Dermis blood vessel endothelial cell (primary cell): ENCODE measurements around the gene DLGAP4. TPM values are rescaled to one million over a fixed set of nuclear protein-coding genes. Genes with fewer than 3 reads are reported as not detected.
"Not testable (repeated sequence)": the region's sequence is repeated elsewhere in the genome, so short reads cannot be mapped to it uniquely, and the experiment has no call there.

Experiments
- DNase-seq: peaks from one replicate; pipeline ENCODE4 v3.0.0; 2010
- total RNA-seq: library from RNA; depleted of rRNA; stranded (reverse); fragments of >200 nt; gene quantifications from 2 replicates; pipeline ENCODE4 v1.2.3, GENCODE V29; 2014

The DLGAP4 gene
- total RNA-seq, 1 donor from 2014 or later: 18.4 TPM

GRCh38 chr20:36355469-36356171 lies 49.5 kb downstream of the DLGAP4 start:
- DNase-seq: no peak

- no peak for DNase-seq
These were observed 53.7 kb downstream of the DLGAP4 start for GRCh38 chr20:36359668-36360406.

- no peak for DNase-seq
These were observed 54.3 kb downstream of the DLGAP4 start for GRCh38 chr20:36360429-36360828.

GRCh38 chr20:36361406-36361805 lies 55.3 kb downstream of the DLGAP4 start:
- no peak for DNase-seq

- DNase-seq: no peak
These were observed 56.1 kb downstream of the DLGAP4 start for GRCh38 chr20:36362261-36362660.

- DNase-seq: no peak
These were observed 57.0 kb downstream of the DLGAP4 start for GRCh38 chr20:36362978-36363713.

GRCh38 chr20:36364506-36364905 lies 58.4 kb downstream of the DLGAP4 start:
- DNase-seq: no peak

GRCh38 chr20:36366623-36367369 lies 60.7 kb downstream of the DLGAP4 start:
- DNase-seq: no peak

- no peak for DNase-seq
These were observed 61.2 kb downstream of the DLGAP4 start for GRCh38 chr20:36367370-36367745.

GRCh38 chr20:36367907-36368799 lies 62.0 kb downstream of the DLGAP4 start:
- DNase-seq: no peak

GRCh38 chr20:36368869-36369268 lies 62.7 kb downstream of the DLGAP4 start:
- no peak for DNase-seq

GRCh38 chr20:36369739-36370138 lies 63.6 kb downstream of the DLGAP4 start:
- no peak for DNase-seq

GRCh38 chr20:36370991-36371790 lies 65.1 kb downstream of the DLGAP4 start:
- DNase-seq: no peak

- peak; percentile 5 for DNase-seq
These were observed 66.5 kb downstream of the DLGAP4 start for GRCh38 chr20:36372666-36373065.

- DNase-seq: no peak
These were observed 67.0 kb downstream of the DLGAP4 start for GRCh38 chr20:36373089-36373488.

- no peak for DNase-seq
These were observed 68.9 kb downstream of the DLGAP4 start for GRCh38 chr20:36374995-36375394.

- DNase-seq: no peak
These were observed 71.5 kb downstream of the DLGAP4 start for GRCh38 chr20:36377348-36378326.

- DNase-seq: no peak
These were observed 72.5 kb downstream of the DLGAP4 start for GRCh38 chr20:36378686-36379085.

- not testable (repeated sequence) for DNase-seq
These were observed 73.8 kb downstream of the DLGAP4 start for GRCh38 chr20:36379914-36380313.
